ENCODE measurements around the gene ILF3. TPM values are rescaled to one million over a fixed set of nuclear protein-coding genes. Genes with fewer than 3 reads are reported as not detected.

ILF3 gene
- total RNA-seq, 1 experiment from 2014 or later, result 365 TPM

DNA sequence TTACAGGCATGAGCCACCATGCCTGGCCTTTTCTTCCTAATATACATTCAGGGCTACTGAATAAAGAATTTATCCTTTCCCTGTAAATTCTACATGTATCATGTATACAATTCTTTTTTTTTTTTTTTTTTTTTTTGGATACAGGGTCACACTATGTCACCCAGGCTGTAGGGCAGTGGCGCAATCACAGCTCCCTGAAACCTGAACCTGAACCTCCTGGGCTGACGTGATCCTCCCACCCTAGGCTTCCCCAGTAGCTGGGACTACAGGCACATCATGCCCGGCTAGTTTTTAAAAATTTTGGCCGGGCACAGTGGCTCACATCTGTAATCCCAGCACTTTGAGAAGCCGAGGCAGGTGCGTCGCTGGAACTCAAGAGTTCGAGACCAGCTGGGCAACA, 35.3 kb upstream of the ILF3 start:
- Histone ChIP-seq H3K27ac (ENCODE audit: low read length) (no peak overlapping the region), H3K27me3 (ENCODE audit: control insufficient read depth, insufficient read depth, low read length) (no peaks in the 10 kb centered on the region), H3K9me3 (ENCODE audit: control insufficient read depth, insufficient read depth, low read depth, low read length) (no peaks in the 10 kb centered on the region), H3K36me3 (ENCODE audit: control insufficient read depth, insufficient read depth, low read length) (no peaks in the 10 kb centered on the region), H3K4me1 (ENCODE audit: control insufficient read depth, insufficient read depth, low read length) (no peaks in the 10 kb centered on the region), H3K4me3 (ENCODE audit: low read depth in 2 of 2, low read length in 2 of 2) (no peak overlapping the region)
- intact Hi-C loops (cut with micrococcal nuclease; ENCODE audit: unreplicated experiment) (no loop called here), in situ Hi-C loops (cut with HindIII; ENCODE audit: low pct_unique_long_range_greater_than_20kb, low sequenced_read_pairs) (no loop called here)
- no TSS peak for BruUV-seq (replicated peaks)
- no peak for DNase-seq (ENCODE audit: low read depth, low spot score)
- ATAC-seq, result no peak
- CTCF ChIA-PET, result interaction anchor here (0.6 to 0.7 kb wide), 2 partner anchors 28 to 37 kb away, joined by 3 to 11 read pairs; no protein-coding TSS in a partner anchor
- POLR2A ChIA-PET, result interaction anchor here (0.7 kb wide), 1 partner anchor 191 kb away, joined by 11 read pairs; no protein-coding TSS in a partner anchor
- TF ChIP-seq POLR2AphosphoS5 (IDR thresholded peaks at IDR 0.05; ENCODE audit: low read depth, low read length), result no peak
- TF ChIP-seq, protein P1, sequence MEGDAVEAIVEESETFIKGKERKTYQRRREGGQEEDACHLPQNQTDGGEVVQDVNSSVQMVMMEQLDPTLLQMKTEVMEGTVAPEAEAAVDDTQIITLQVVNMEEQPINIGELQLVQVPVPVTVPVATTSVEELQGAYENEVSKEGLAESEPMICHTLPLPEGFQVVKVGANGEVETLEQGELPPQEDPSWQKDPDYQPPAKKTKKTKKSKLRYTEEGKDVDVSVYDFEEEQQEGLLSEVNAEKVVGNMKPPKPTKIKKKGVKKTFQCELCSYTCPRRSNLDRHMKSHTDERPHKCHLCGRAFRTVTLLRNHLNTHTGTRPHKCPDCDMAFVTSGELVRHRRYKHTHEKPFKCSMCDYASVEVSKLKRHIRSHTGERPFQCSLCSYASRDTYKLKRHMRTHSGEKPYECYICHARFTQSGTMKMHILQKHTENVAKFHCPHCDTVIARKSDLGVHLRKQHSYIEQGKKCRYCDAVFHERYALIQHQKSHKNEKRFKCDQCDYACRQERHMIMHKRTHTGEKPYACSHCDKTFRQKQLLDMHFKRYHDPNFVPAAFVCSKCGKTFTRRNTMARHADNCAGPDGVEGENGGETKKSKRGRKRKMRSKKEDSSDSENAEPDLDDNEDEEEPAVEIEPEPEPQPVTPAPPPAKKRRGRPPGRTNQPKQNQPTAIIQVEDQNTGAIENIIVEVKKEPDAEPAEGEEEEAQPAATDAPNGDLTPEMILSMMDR (IDR thresholded peaks at IDR 0.05), result no peak
- TF ChIP-seq, protein P2, sequence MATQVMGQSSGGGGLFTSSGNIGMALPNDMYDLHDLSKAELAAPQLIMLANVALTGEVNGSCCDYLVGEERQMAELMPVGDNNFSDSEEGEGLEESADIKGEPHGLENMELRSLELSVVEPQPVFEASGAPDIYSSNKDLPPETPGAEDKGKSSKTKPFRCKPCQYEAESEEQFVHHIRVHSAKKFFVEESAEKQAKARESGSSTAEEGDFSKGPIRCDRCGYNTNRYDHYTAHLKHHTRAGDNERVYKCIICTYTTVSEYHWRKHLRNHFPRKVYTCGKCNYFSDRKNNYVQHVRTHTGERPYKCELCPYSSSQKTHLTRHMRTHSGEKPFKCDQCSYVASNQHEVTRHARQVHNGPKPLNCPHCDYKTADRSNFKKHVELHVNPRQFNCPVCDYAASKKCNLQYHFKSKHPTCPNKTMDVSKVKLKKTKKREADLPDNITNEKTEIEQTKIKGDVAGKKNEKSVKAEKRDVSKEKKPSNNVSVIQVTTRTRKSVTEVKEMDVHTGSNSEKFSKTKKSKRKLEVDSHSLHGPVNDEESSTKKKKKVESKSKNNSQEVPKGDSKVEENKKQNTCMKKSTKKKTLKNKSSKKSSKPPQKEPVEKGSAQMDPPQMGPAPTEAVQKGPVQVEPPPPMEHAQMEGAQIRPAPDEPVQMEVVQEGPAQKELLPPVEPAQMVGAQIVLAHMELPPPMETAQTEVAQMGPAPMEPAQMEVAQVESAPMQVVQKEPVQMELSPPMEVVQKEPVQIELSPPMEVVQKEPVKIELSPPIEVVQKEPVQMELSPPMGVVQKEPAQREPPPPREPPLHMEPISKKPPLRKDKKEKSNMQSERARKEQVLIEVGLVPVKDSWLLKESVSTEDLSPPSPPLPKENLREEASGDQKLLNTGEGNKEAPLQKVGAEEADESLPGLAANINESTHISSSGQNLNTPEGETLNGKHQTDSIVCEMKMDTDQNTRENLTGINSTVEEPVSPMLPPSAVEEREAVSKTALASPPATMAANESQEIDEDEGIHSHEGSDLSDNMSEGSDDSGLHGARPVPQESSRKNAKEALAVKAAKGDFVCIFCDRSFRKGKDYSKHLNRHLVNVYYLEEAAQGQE (IDR thresholded peaks at IDR 0.05; ENCODE audit: insufficient read depth in 1 of 2, low read depth in 2 of 2, low read length in 1 of 2), result no peak
- no peak for TF ChIP-seq SIN3A (IDR thresholded peaks at IDR 0.05; ENCODE audit: borderline replicate concordance, insufficient read depth, low read depth, low read length)
- TF ChIP-seq TCF7L2 (IDR thresholded peaks at IDR 0.05; ENCODE audit: low read depth, low read length), result no peak

DNA sequence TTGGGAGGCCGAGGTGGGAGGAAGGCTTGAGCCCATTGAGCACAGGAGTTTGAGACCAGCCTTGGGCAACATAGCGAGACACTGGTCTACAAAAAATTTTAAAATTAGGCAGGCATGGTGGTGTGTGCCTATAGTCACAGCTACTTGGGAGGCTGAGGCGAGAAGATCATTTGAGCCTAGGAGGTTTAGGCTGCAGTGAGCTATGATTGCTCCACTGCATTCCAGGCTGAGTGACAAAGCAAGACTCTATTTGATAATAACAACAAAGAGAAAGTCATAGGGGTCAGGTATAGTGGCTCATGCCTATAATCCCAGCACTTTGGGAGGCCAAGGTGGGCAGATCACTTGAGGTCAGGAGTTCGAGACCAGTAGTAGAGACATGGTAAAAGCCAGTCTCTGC, 33.4 kb upstream of the ILF3 start:
- no TSS peak for BruUV-seq (replicated peaks)
- no peaks in the 10 kb centered on the region for H3K36me3 ChIP-seq (ENCODE audit: control insufficient read depth, insufficient read depth, low read length)
- no peak overlapping the region for H3K4me3 ChIP-seq (ENCODE audit: low read depth in 2 of 2, low read length in 2 of 2)
- no peak for DNase-seq (ENCODE audit: low read depth, low spot score)
- H3K4me1 ChIP-seq (ENCODE audit: control insufficient read depth, insufficient read depth, low read length), result peaks cover 6% of the 10 kb centered on the region
- ChIA-PET CTCF (no interaction called here), POLR2A (interaction anchor here (0.7 kb wide), 1 partner anchor 16 kb away, joined by 13 read pairs; no protein-coding TSS in a partner anchor)
- H3K27ac ChIP-seq (ENCODE audit: low read length), result no peak overlapping the region
- no peaks in the 10 kb centered on the region for H3K27me3 ChIP-seq (ENCODE audit: control insufficient read depth, insufficient read depth, low read length)
- H3K9me3 ChIP-seq (ENCODE audit: control insufficient read depth, insufficient read depth, low read depth, low read length), result no peaks in the 10 kb centered on the region
- ATAC-seq, result no peak
- no peak for TF ChIP-seq SIN3A (IDR thresholded peaks at IDR 0.05; ENCODE audit: borderline replicate concordance, insufficient read depth, low read depth, low read length)
- TF ChIP-seq, protein P1 (IDR thresholded peaks at IDR 0.05), result no peak
- TF ChIP-seq, protein P2 (IDR thresholded peaks at IDR 0.05; ENCODE audit: insufficient read depth in 1 of 2, low read depth in 2 of 2, low read length in 1 of 2), result no peak
- no peak for TF ChIP-seq POLR2AphosphoS5 (IDR thresholded peaks at IDR 0.05; ENCODE audit: low read depth, low read length)
- in situ Hi-C loops (cut with HindIII; ENCODE audit: low pct_unique_long_range_greater_than_20kb, low sequenced_read_pairs), result no loop called here
- intact Hi-C loops (cut with micrococcal nuclease; ENCODE audit: unreplicated experiment), result no loop called here
